Left ventricle myocardium inferior (tissue), 1 donor: Measurements from ENCODE around the gene ZNHIT1. TPM values are rescaled to one million over a fixed set of nuclear protein-coding genes. Genes with fewer than 3 reads are reported as not detected.

Experiments used
- DNase-seq: peaks from one replicate; pipeline ENCODE4 v3.0.0-alpha.2; 2020
- H3K27ac ChIP-seq: fragments of 200-600 bp; replicated peaks from 2 replicates; pipeline ENCODE4 v1.8.0; 2021
- H3K27me3 ChIP-seq: fragments of 200-600 bp; 2 replicates; pipeline ENCODE4 v1.8.0; 2021; ENCODE audit warnings: low read depth
- H3K36me3 ChIP-seq: fragments of 200-600 bp; 2 replicates; pipeline ENCODE4 v1.8.0; 2021
- H3K4me1 ChIP-seq: fragments of 200-600 bp; 2 replicates; pipeline ENCODE4 v1.8.0; 2021
- H3K4me3 ChIP-seq: fragments of 200-600 bp; 2 replicates; pipeline ENCODE4 v1.8.0; 2021; ENCODE audit warnings: mild to moderate bottlenecking, moderate library complexity
- H3K9me3 ChIP-seq: fragments of 200-600 bp; replicated peaks from 2 replicates; pipeline ENCODE4 v1.8.0; 2021
- CTCF ChIP-seq: fragments of 200-600 bp; IDR thresholded peaks from 2 replicates; pipeline ENCODE4 v1.8.0; 2021; ENCODE audit warnings: antibody characterized with exemption, mild to moderate bottlenecking, borderline replicate concordance
- intact Hi-C: fragments of 100-400 bp; cut with micrococcal nuclease; formaldehyde crosslinking; loops from one replicate; pipeline ENCODE4 v1.11.0; 2022
- long read RNA-seq: library from polyadenylated mRNA; unstranded; transcript quantifications from one replicate; pipeline ENCODE4 v2.0.0, GENCODE V29; 2021
- total RNA-seq: library from RNA; stranded (reverse); fragmentation: NEBNext Ultra II Directional; extraction: Animal tissue kit (Norgen Biotek cat#: 25700); gene quantifications from one replicate; pipeline ENCODE4 v1.2.1, GENCODE V29; 2021
- donor health status: DM: no; HTN: yes; CAD: no; lungs with severe emphysema.

Gene ZNHIT1
- total RNA-seq, result 56.9 TPM
- long read RNA-seq, transcript ZNHIT1-201 (5 exons, 1,225 nt), result major isoform, 64 of 70 reads
- long read RNA-seq, partial matches to known transcripts, result 1 of 70 reads
- long read RNA-seq, other reads (novel, unspliced or antisense), result 4 of 70 reads

- no peaks in the 10 kb centered on the region for H3K27me3 ChIP-seq
- H3K4me3 ChIP-seq, result peak within 1 kb of the TSS; percentile 81
- no peaks in the 10 kb centered on the region for H3K9me3 ChIP-seq
- peak within 1 kb of the TSS; percentile 93 for H3K27ac ChIP-seq
- H3K36me3 ChIP-seq, result peaks cover 34% of the 10 kb centered on the region
- TF ChIP-seq CTCF, result peak; percentile 50
- peaks cover 60% of the 10 kb centered on the region for H3K4me1 ChIP-seq
- DNase-seq, result peak; percentile 95
- intact Hi-C loops, result no loop called here
Measured at GRCh38 chr7:101217388-101218235, at the start of gene ZNHIT1, which contains the start of gene PLOD3. ZNHIT1 (plus strand) TSS chr7:101218165; CDS start chr7:101218196, 31 bp downstream. PLOD3 (minus strand) TSS chr7:101217581; CDS start chr7:101217274, 307 bp downstream.

- Histone ChIP-seq H3K9me3 (no peaks in the 10 kb centered on the region), H3K4me3 (no peak overlapping the region), H3K27me3 (peaks cover 100% of the 10 kb centered on the region), H3K27ac (no peak overlapping the region), H3K36me3 (no peaks in the 10 kb centered on the region), H3K4me1 (peaks cover 53% of the 10 kb centered on the region)
- no peak for TF ChIP-seq CTCF
- DNase-seq, result no peak
- intact Hi-C loops, result no loop called here
Measured at GRCh38 chr7:101168412-101169049, 49.4 kb upstream of the ZNHIT1 start.

- peaks cover 53% of the 10 kb centered on the region for H3K4me1 ChIP-seq
- DNase-seq, result no peak
- no peak overlapping the region for H3K27ac ChIP-seq
- H3K36me3 ChIP-seq, result no peaks in the 10 kb centered on the region
- TF ChIP-seq CTCF, result no peak
- no peaks in the 10 kb centered on the region for H3K9me3 ChIP-seq
- intact Hi-C loops, result no loop called here
- H3K4me3 ChIP-seq, result no peak overlapping the region
- peaks cover 100% of the 10 kb centered on the region for H3K27me3 ChIP-seq
Measured at GRCh38 chr7:101169110-101169837, 48.7 kb upstream of the ZNHIT1 start.

- H3K27me3 ChIP-seq, result peaks cover 100% of the 10 kb centered on the region
- intact Hi-C loops, result no loop called here
- H3K9me3 ChIP-seq, result no peaks in the 10 kb centered on the region
Measured at GRCh38 chr7:101169838-101170551, 48.0 kb upstream of the ZNHIT1 start.

More at GRCh38 chr7:101169838-101170551, 48.0 kb upstream of the ZNHIT1 start:
- Histone ChIP-seq H3K4me3 (no peak overlapping the region), H3K36me3 (no peaks in the 10 kb centered on the region), H3K4me1 (peaks cover 46% of the 10 kb centered on the region), H3K27ac (no peak overlapping the region)
- DNase-seq, result peak; percentile 63
- peak; percentile 87 for TF ChIP-seq CTCF
